Erythroblast (primary cell): ENCODE data around the gene ZNF763.

Experiments
- GATA1 ChIP-seq: IDR thresholded peaks from 2 replicates; pipeline ENCODE4 v1.6.1; 2011; ENCODE audit warnings: low read depth, mild to moderate bottlenecking, control low read depth, low read length, moderate library complexity
- POLR2A ChIP-seq: IDR thresholded peaks from 2 replicates; pipeline ENCODE4 v1.6.1; 2011; ENCODE audit warnings: mild to moderate bottlenecking, low read length

DNA sequence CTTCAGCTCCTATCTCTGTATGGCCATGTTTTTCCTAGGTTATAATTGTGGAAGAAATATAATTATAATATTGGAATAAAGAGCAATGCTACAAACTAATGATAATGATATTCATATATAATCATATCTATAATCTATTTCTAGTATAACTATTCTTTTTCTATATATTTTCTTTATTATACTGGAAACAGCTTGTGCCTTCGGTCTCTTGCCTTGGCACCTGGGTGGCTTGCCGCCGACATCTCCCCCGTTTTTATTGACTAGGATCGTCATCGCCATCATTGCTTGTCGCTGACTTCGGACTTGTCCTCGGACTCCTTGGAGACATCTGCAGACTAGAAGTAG lies 24.2 kb downstream of the ZNF763 start:
- TF ChIP-seq POLR2A (no peak), GATA1 (no peak)
